Lower leg skin (tissue), 3 donors: ENCODE results near the gene PAX5.

Experiments
- CTCF ChIP-seq, 3 donors: fragments of 450-650 bp; IDR thresholded peaks; one replicate each; pipeline ENCODE4 v1.5.1; 2016; ENCODE audit warnings: antibody characterized with exemption in 3 of 3, mild to moderate bottlenecking in 3 of 3, moderate library complexity in 2 of 3
- POLR2A ChIP-seq, 2 donors: fragments of 450-650 bp; IDR thresholded peaks; one replicate each; pipeline ENCODE4 v1.6.1; 2016 to 2017; ENCODE audit warnings: antibody characterized with exemption in 2 of 2, mild to moderate bottlenecking in 1 of 2, moderate library complexity in 1 of 2

GRCh38 chr9:36839131-36839885 is 194.8 kb downstream of the PAX5 start:
- TF ChIP-seq CTCF (IDR thresholded peaks at IDR 0.05): no peak
- TF ChIP-seq POLR2A (IDR thresholded peaks at IDR 0.05): no peak
